ENCODE data around the gene CWC25. TPM values are rescaled to one million over a fixed set of nuclear protein-coding genes. Genes with fewer than 3 reads are reported as not detected.
"Not testable (repeated sequence)": the region's sequence is repeated elsewhere in the genome, so short reads cannot be mapped to it uniquely, and the experiment has no call there.

Gene CWC25
- total and polyA plus RNA-seq, 2 experiments from 2014 or later, result 11.6 to 29.8 TPM

- TF ChIP-seq ZNF462 (CRISPR knock-in tag; IDR thresholded peaks at IDR 0.05), result no peak
Observed at GRCh38 chr17:38857271-38857670, 32.1 kb upstream of the CWC25 start (continued).

GRCh38 chr17:38855101-38855714 lies 30.1 kb upstream of the CWC25 start:
- not testable (repeated sequence) for H3K9me2 ChIP-seq (ENCODE audit: insufficient read depth); H3K4me2 ChIP-seq; H3K9me3 Mint-ChIP-seq; H3K27ac Mint-ChIP-seq; H3K27me3 ChIP-seq (ENCODE audit: insufficient read depth); H3K4me3 ChIP-seq; H3K27ac ChIP-seq (ENCODE audit: low read depth); ATAC-seq; H3K4me3 Mint-ChIP-seq; DNase-seq (ENCODE audit: low spot score)
- Mint-ChIP-seq H3K27me3 (ENCODE audit: insufficient read depth, low read depth, poor library complexity) (peaks cover 16% of the 10 kb centered on the region), H3K4me1 (peaks cover 18% of the 10 kb centered on the region), H3K36me3 (ENCODE audit: low read depth) (peaks cover 36% of the 10 kb centered on the region)
- Histone ChIP-seq H3K36me3 (ENCODE audit: insufficient read depth) (peaks cover 28% of the 10 kb centered on the region), H3F3A (replicated peaks; ENCODE audit: low read depth) (peaks cover 39% of the 10 kb centered on the region), H2AFZ (peak overlapping the region; percentile 59; the same call in 1 of the 2 replicates), H3K79me2 (replicated peaks; ENCODE audit: insufficient read depth) (peaks cover 33% of the 10 kb centered on the region), H3K4me1 (ENCODE audit: insufficient read depth) (peaks cover 22% of the 10 kb centered on the region), H4K20me1 (replicated peaks; ENCODE audit: insufficient read depth) (peaks cover 29% of the 10 kb centered on the region)

All from GM23338 (cell line).